Activated naive CD8-positive, alpha-beta T cell treated with anti-CD3 and anti-CD28 coated beads, Interleukin-2, amount 50 U/mL, for 24 hours (primary cell): ENCODE measurements around the gene RALGPS2.

Experiments used
- ATAC-seq: fragments of 150-1000 bp; cut with Tn5 transposase; one replicate; pipeline ENCODE4 v1.10.0; 2021
- DNase-seq: peaks from one replicate; pipeline ENCODE4 v3.0.0; 2021
- H3K27ac Mint-ChIP-seq: one replicate; pipeline ENCODE4 v1.8.0; 2021; ENCODE audit warnings: mild to moderate bottlenecking, mixed read lengths
- H3K27me3 Mint-ChIP-seq: one replicate; pipeline ENCODE4 v1.8.0; 2021; ENCODE audit warnings: mixed read lengths
- H3K36me3 Mint-ChIP-seq: one replicate; pipeline ENCODE4 v1.8.0; 2021; ENCODE audit warnings: low read depth, mixed read lengths
- H3K4me1 Mint-ChIP-seq: one replicate; pipeline ENCODE4 v1.8.0; 2021; ENCODE audit warnings: mixed read lengths
- H3K4me3 Mint-ChIP-seq: one replicate; pipeline ENCODE4 v1.8.0; 2021; ENCODE audit warnings: mild to moderate bottlenecking, moderate library complexity, mixed read lengths
- H3K9me3 Mint-ChIP-seq: one replicate; pipeline ENCODE4 v1.8.0; 2021; ENCODE audit warnings: mixed read lengths

Gene RALGPS2

DNA sequence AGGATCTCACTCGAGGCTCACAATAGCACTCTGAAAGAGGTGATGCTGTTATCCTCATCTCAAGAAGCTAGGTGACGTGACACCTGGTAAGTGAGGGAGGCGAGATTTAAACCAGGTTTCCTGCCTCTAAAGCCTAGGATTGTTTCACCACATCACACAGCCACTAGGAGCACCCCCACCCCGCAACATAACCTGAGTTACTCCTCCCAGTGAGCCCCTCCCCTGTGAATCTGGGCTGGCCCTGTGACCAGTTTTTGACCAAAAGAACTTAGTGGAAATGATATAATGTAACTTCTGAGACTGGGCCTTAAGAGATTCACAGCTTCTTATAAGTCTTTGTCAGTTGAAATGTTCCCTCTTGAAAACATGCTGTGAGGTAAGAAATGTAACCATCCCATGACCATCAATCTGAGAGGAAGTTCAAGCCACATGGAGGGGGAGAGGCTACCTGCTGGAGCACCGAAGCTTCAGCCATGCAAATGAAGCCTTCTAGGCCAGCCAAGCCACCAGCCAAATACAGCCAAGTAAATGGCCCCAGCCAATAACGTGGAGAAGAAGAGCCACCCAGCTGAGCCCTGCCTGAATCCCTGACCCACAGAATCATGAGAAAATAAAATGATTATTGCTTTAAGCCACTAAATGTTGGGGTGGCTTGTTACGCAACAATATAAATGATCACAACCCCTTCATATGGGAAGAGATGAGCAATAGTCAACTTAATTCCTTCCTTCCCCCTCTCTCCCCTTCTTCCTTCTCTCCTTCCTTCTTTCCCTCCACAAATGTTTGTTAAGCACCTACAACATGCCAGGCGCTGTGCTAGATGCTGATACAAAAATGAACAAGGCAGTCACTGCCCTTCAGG, 239.7 kb downstream of the RALGPS2 start:
- H3K9me3 Mint-ChIP-seq, result peaks cover 3% of the 10 kb centered on the region
- H3K36me3 Mint-ChIP-seq, result no peaks in the 10 kb centered on the region
- no peak overlapping the region for H3K4me3 Mint-ChIP-seq
- no peaks in the 10 kb centered on the region for H3K27me3 Mint-ChIP-seq
- no peak overlapping the region for H3K27ac Mint-ChIP-seq
- ATAC-seq (no peak), DNase-seq (no peak)
- no peaks in the 10 kb centered on the region for H3K4me1 Mint-ChIP-seq

GRCh38 chr1:178966312-178966711, 241.3 kb downstream of the RALGPS2 start:
- no peaks in the 10 kb centered on the region for H3K36me3 Mint-ChIP-seq
- no peak for ATAC-seq
- H3K27ac Mint-ChIP-seq, result no peak overlapping the region
- no peaks in the 10 kb centered on the region for H3K27me3 Mint-ChIP-seq
- H3K9me3 Mint-ChIP-seq, result peaks cover 3% of the 10 kb centered on the region
- H3K4me1 Mint-ChIP-seq, result no peaks in the 10 kb centered on the region
- H3K4me3 Mint-ChIP-seq, result no peak overlapping the region
- no peak for DNase-seq

- ATAC-seq, result no peak
- no peak for DNase-seq
- no peak overlapping the region for H3K27ac Mint-ChIP-seq
- no peaks in the 10 kb centered on the region for H3K36me3 Mint-ChIP-seq
- H3K4me1 Mint-ChIP-seq, result peaks cover 2% of the 10 kb centered on the region
- peaks cover 4% of the 10 kb centered on the region for H3K27me3 Mint-ChIP-seq
- no peaks in the 10 kb centered on the region for H3K9me3 Mint-ChIP-seq
- no peak overlapping the region for H3K4me3 Mint-ChIP-seq
Observed at GRCh38 chr1:178969226-178969987, 244.4 kb downstream of the RALGPS2 start.

GRCh38 chr1:178970184-178970583, 245.1 kb downstream of the RALGPS2 start:
- peak; percentile 10 for ATAC-seq
- no peak for DNase-seq
- Mint-ChIP-seq H3K4me3 (no peak overlapping the region), H3K27ac (no peak overlapping the region), H3K27me3 (peaks cover 4% of the 10 kb centered on the region), H3K36me3 (no peaks in the 10 kb centered on the region), H3K9me3 (no peaks in the 10 kb centered on the region), H3K4me1 (peaks cover 2% of the 10 kb centered on the region)
